Measurements from ENCODE around the gene VWA5B2.

The VWA5B2 gene

GRCh38 chr3:184192889-184193288 is 36.5 kb upstream of the VWA5B2 start:
- no peak for DNase-seq (ENCODE audit: low read depth)
- no peak for TF ChIP-seq POLR2A (IDR thresholded peaks at IDR 0.05; ENCODE audit: extremely low read depth, insufficient read length)

GRCh38 chr3:184193991-184194539 is 35.3 kb upstream of the VWA5B2 start:
- TF ChIP-seq POLR2A (IDR thresholded peaks at IDR 0.05; ENCODE audit: extremely low read depth, insufficient read length) (no peak), MAX (IDR thresholded peaks at IDR 0.05; ENCODE audit: low read depth, low read length) (no peak), MYC (IDR thresholded peaks at IDR 0.05; ENCODE audit: low read depth, low read length) (no peak)
- no peak overlapping the region for H3K4me3 ChIP-seq (ENCODE audit: low read depth, low read length)
- no peak for DNase-seq (ENCODE audit: low read depth)

More at GRCh38 chr3:184192889-184193288, 36.5 kb upstream of the VWA5B2 start:
- H3K4me3 ChIP-seq (ENCODE audit: low read depth, low read length), result no peak overlapping the region

GRCh38 chr3:184196536-184196935 is 32.8 kb upstream of the VWA5B2 start:
- no peak overlapping the region for H3K4me3 ChIP-seq (ENCODE audit: low read depth, low read length)
- no peak for DNase-seq (ENCODE audit: low read depth)
- no peak for TF ChIP-seq CTCF (IDR thresholded peaks at IDR 0.05; ENCODE audit: low read depth, low read length)
- no peak for TF ChIP-seq POLR2A (IDR thresholded peaks at IDR 0.05; ENCODE audit: extremely low read depth, insufficient read length)
- TF ChIP-seq MYC (IDR thresholded peaks at IDR 0.05; ENCODE audit: low read depth, low read length), result no peak
- TF ChIP-seq MAX (IDR thresholded peaks at IDR 0.05; ENCODE audit: low read depth, low read length), result no peak

- no peak for DNase-seq (ENCODE audit: low read depth)
- no peak for TF ChIP-seq POLR2A (IDR thresholded peaks at IDR 0.05; ENCODE audit: extremely low read depth, insufficient read length)
- TF ChIP-seq CTCF (IDR thresholded peaks at IDR 0.05; ENCODE audit: low read depth, low read length), result no peak
- TF ChIP-seq MYC (IDR thresholded peaks at IDR 0.05; ENCODE audit: low read depth, low read length), result no peak
- no peak for TF ChIP-seq MAX (IDR thresholded peaks at IDR 0.05; ENCODE audit: low read depth, low read length)
- no peak overlapping the region for H3K4me3 ChIP-seq (ENCODE audit: low read depth, low read length)
Observed at GRCh38 chr3:184198509-184198908, 30.9 kb upstream of the VWA5B2 start.

GRCh38 chr3:184200825-184201224 is 28.6 kb upstream of the VWA5B2 start:
- no peak overlapping the region for H3K4me3 ChIP-seq (ENCODE audit: low read depth, low read length)
- TF ChIP-seq MYC (IDR thresholded peaks at IDR 0.05; ENCODE audit: low read depth, low read length) (no peak), MAX (IDR thresholded peaks at IDR 0.05; ENCODE audit: low read depth, low read length) (no peak), POLR2A (IDR thresholded peaks at IDR 0.05; ENCODE audit: extremely low read depth, insufficient read length) (no peak), CTCF (IDR thresholded peaks at IDR 0.05; ENCODE audit: low read depth, low read length) (no peak)
- no peak for DNase-seq (ENCODE audit: low read depth)

GRCh38 chr3:184203526-184203925 is 25.9 kb upstream of the VWA5B2 start:
- no peak for DNase-seq (ENCODE audit: low read depth)
- no peak for TF ChIP-seq MYC (IDR thresholded peaks at IDR 0.05; ENCODE audit: low read depth, low read length)
- no peak for TF ChIP-seq CTCF (IDR thresholded peaks at IDR 0.05; ENCODE audit: low read depth, low read length)
- no peak for TF ChIP-seq MAX (IDR thresholded peaks at IDR 0.05; ENCODE audit: low read depth, low read length)
- no peak for TF ChIP-seq POLR2A (IDR thresholded peaks at IDR 0.05; ENCODE audit: extremely low read depth, insufficient read length)
- H3K4me3 ChIP-seq (ENCODE audit: low read depth, low read length), result no peak overlapping the region
